Eye (tissue), 1 donor: Measurements from ENCODE around the gene SNCB.

Source experiments
- DNase-seq: peaks from one replicate; pipeline ENCODE4 v3.0.0-alpha.2; 2015

Gene SNCB

GRCh38 chr5:176644294-176644693, 14.0 kb upstream of the SNCB start:
- no peak for DNase-seq

DNA sequence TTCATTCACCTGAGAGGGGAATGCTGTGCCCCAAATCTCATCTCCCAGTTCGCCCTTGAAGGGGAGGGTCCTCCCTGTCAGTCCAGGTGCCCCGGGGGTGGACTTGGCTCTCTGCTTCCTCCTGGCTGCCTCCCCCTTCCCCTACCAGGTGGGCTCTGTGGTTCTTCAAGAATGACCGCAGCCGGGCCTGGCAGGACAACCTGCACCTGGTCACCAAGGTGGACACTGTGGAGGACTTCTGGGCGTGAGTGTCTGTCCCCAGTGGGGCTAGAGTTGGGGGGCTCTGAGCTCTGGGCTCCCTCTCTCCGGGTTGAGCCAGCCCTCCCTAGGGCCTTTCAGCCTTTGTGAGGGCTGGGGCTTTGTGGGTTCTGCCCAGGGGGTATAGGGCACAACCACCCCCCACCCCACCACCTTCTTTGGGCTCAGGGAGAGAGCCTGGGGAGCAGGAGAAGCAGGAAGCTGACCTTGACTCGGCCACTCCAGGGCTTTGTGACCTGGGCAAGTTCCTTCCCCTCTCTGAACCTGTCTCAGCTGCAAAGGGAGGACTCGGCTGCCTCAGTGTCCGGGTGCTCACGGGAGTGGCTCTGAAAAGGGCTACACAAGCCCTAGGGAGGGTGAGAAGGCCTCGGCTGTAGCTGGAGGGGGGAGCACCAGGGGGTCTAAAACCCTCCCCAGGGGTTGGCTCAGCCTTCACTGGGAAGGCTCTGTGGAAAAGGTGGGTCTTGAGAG, 13.3 kb upstream of the SNCB start:
- DNase-seq, result no peak

- DNase-seq, result no peak
Observed at GRCh38 chr5:176642675-176643490, 12.5 kb upstream of the SNCB start.

- DNase-seq, result no peak
Observed at GRCh38 chr5:176640616-176641015, 10.3 kb upstream of the SNCB start.

GRCh38 chr5:176639981-176640380, 9.6 kb upstream of the SNCB start:
- DNase-seq, result no peak

- no peak for DNase-seq
Observed at GRCh38 chr5:176639208-176639607, 8.9 kb upstream of the SNCB start.

DNA sequence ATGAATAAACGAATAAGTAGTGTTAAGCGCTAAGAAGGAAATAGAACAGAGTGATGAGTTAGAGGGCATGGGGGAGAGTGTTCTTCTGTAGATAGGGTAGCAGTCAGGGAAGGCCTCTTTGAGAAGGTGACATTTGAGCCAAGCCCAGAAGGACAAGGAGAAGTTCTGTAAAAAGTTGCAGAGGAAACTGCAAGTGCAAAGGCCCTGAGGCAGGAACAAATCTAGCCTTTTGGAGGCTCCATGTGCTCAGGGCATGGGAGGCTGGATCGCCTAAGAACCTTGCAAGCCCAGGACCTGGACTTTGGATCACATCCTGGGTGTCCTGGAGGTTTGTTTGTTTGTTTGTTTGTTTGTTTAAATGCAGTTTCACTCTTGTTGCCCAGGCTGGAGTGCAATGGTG, 8.1 kb upstream of the SNCB start:
- no peak for DNase-seq

DNA sequence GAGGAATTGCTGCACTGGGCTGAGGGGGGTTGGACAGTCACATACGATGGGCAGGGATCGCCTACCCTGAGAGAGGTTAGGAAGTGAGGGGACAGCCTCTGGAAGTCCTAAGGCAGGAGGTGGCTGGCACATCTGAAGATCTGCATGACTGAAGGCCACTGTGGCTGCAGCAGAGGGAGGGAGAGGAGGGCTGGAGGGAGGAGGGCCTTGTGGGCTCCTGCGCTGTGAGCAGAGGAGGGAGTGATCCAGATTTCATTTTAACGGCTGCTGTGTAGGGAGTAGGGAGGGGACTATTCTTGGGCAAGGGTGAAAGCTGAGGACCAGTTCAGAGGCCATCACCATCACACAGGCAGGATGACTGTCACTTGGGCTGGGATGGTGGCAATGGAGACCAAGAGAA, 7.2 kb upstream of the SNCB start:
- no peak for DNase-seq

DNA sequence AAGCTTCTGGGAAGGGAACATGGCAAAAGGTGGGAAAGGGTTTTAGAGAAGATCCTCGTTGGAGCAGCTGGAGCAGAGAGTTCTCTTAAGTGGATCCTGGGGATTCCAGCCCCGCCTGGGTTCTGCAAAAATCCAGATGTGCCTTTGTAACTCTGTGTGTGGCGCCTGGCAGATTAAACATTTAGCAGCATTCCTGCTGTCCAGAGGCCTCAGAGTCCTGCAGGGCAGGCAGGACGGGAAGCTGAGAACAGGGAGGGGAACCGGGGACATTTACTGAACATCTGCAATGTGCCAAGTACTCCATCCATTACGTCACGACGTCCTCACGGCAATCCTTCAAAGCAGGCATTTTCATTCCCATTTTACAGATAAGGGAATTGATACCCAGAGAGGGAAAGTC, 6.1 kb upstream of the SNCB start:
- no peak for DNase-seq

DNA sequence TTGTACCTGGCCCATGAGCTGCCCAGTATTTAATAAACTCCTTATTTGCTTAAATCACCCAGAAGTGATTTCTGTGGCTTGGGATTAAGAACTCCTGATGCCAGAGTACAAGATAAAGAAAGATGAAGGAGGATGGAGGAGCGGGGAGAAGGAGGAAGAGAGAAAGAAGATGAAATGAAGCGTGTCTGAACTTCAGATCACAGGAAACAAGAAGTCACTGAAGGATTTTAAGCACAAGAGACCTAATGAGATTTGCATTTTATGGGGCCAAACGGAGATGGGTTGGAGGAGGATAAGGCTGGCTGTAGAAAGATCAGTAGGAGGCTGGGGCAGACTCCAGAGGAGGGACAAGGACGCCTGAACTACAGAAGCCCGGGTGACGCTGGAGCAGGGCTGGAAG, 3.3 kb upstream of the SNCB start:
- no peak for DNase-seq

DNA sequence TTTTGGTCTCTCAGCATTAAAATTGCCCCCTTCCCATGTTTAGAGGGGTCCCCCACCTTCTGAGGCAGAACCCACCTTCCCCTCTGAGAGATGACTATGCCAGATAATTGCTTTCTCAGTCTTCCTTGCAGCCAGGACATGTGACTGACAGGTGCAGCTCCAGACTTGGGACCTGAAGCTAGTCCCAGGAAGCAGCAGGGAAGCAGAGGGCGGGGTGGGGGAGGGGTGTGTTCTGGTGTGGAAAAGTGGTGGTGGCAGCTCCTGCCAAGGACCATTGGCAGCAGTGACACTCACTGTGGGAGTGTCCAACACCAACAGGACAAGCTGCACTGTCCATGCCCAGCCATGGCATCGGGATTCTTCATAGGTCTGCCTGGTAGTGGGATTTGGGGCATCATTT, 2.4 kb upstream of the SNCB start:
- peak; percentile 28 for DNase-seq

DNA sequence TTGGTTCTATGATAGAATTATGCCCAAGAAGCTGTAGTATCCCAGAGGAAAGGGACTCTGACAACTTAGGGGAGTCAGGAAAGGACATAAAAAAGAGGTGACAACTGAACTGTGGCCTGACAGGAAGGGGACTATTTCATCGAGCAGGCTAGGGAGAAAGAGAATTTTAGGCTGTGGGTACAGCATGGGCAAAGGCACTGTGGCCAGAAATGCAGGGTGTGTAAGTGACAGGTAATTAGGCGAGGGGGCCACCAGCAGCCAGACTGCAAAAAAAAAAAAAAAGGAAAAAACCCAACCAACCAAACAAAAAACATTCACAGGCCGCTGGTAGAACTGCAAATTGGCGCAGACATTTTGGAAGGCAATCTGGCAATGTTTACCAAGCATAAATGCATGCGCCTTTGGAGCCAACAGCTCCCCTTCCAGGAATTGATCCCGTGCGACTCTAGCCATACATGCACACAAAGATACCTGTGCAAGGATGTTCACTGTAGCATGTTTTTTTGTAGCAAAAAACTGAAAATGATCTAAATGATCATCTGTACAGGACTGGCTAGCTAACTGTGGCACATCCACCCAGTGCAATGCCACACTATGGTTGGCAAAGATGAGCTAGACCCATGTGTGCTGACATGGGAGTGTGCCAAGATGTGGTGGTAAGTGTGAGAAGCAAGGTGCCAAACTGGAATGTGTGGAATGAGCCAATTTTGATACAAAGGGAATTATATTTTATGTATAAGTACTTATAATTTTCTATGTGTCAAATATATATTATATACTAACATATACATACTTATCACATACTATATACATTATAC, 1.3 kb upstream of the SNCB start:
- no peak for DNase-seq

GRCh38 chr5:176630681-176631222, 418 bp upstream of the SNCB start:
- no peak for DNase-seq

DNA sequence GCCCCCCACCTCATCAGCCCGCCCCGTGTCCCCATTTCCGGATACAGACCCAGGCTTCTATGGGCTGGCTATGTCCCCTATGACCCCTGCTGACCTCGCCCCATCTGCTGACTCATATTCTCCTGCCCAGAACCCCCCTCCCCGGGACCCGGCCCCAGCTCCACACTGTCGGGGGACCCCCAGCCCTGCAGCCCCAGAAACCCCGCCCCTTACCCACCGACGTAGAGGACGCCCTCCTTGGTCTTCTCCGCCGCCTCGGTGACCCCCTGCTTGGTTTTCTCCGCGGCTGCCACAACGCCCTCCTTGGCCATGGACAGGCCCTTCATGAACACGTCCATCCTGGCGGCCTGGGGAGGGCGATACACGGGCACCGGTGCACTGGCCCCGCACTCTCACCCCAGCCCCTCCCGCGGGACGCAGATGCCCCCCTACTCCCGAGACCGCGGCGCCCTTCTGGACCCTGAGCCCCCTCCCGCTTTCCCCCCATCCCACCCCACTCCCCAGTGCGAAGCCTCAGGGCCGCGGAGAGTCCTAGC, 949 bp downstream of the SNCB start:
- DNase-seq, result no peak

- DNase-seq, result no peak
Observed at GRCh38 chr5:176628406-176629228, 1.7 kb downstream of the SNCB start.

DNA sequence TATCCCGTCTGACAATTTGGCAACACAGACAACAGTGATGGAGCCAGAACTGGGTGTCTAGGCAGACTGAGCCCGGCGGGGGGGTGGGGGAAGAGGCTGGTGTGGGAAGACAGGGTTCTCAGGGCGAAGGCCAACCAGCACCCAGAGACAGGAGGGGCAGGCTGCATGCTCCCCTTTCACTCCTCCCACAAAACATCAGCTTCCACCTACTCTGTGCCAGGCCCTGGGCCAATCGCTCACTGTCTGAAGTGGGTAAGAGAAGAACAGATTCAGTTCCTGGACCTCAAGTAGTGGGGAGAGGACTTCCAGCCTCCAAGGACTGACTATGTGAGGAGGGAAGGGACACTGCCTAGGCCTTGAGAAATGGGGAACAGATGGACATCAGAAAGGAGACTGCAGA, 2.8 kb downstream of the SNCB start:
- no peak for DNase-seq

- DNase-seq, result no peak
Observed at GRCh38 chr5:176626876-176627236, 3.5 kb downstream of the SNCB start.

GRCh38 chr5:176625966-176626875, 4.1 kb downstream of the SNCB start:
- DNase-seq, result no peak

DNA sequence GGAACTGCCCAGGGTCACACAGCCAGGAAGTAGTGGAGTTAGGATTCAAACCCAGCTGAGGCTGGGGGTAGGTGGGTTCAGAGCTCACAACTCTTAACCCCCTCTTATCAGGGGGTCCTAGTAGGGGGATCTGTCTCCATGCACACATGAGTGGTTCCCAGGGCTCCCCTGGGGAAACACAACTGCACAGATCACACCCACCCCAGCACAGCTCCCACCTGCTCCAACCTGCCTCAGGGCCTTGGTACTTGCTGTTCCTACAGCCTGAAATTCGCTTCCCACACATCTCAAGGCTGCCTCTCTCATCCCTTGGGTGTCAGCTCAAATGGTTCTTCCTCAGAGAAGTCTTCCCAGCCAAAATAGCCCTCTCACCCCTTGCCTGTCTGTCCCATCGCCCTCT, 4.8 kb downstream of the SNCB start:
- no peak for DNase-seq

GRCh38 chr5:176624938-176625337, 5.4 kb downstream of the SNCB start:
- no peak for DNase-seq

- no peak for DNase-seq
Observed at GRCh38 chr5:176624142-176624541, 6.2 kb downstream of the SNCB start.
